Fibroblast of gingiva (primary cell): ENCODE data around the gene DUOXA2.
"Not testable (repeated sequence)": the region's sequence is repeated elsewhere in the genome, so short reads cannot be mapped to it uniquely, and the experiment has no call there.

Source experiments
- DNase-seq: peaks from one replicate; pipeline ENCODE4 v3.0.0-alpha.2; 2011; ENCODE audit warnings: low read depth

The DUOXA2 gene

DNA sequence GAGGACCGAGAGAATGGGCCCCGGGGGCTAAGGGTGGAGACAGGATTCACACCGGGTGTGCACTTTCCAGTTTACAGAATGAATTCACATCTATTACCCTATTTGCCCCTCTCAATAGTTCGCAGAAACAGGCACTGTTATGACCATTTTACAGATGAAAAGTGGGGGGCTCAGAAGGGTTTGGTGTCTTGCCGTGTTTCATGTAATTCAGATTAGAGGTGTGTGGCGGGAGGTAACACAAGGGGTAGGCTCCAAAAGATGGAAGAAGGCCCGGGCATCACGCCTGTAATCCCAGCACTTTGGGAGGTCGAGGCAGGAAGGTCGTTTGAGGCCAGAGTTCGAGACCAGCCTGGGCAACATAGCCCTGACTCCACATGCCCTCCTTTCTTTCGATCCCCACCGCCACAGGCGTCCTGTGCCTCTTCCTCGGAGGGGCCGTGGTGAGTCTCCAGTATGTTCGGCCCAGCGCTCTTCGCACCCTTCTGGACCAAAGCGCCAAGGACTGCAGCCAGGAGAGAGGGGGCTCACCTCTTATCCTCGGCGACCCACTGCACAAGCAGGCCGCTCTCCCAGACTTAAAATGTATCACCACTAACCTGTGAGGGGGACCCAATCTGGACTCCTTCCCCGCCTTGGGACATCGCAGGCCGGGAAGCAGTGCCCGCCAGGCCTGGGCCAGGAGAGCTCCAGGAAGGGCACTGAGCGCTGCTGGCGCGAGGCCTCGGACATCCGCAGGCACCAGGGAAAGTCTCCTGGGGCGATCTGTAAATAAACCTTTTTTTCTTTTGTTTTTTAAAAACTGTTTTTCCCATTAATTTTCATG, 3.4 kb downstream of the DUOXA2 start:
- no peak for DNase-seq

DNA sequence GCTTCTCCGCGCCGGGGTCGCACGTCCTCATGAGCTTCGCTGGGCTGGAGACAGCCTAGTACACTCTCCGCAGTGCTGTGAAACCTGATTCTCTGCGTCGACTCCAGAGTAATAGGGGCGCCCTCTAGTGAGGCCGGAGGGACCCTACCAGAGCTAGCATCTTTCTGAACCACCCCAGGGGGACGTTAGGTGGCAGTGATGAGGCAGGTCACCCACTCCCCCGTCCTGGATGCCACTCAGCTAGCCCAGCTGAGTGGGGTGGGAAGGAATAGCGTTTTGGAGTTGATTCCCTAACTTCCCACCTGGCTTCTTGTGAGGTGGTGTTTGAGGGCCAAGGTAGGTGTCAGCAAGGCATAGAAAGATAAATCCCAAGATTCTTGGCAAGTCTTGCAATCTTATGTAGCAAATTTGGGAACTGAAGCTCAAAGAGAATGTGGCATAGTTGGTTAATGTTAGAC, 4.0 kb downstream of the DUOXA2 start:
- peak; percentile 82 for DNase-seq

DNA sequence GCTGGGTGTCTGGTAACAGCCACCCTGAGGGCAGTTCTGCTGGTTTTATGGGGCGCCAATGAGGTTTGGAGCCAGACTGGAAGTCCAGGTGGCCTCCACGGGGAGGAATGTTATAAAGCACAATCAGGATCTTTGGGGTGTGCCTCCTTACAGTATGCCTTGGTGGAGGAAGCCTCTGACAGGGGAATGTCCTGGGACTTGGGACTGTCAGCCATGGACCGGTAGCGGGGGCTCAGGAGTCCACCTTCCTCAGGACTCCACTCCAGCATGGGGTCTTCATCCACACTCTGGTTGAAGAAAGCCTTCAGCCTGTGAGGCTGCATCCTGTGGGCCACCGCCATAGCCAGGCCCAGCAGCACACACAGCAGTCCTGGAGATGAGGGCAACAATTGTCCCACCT, 4.9 kb downstream of the DUOXA2 start:
- DNase-seq: no peak

DNA sequence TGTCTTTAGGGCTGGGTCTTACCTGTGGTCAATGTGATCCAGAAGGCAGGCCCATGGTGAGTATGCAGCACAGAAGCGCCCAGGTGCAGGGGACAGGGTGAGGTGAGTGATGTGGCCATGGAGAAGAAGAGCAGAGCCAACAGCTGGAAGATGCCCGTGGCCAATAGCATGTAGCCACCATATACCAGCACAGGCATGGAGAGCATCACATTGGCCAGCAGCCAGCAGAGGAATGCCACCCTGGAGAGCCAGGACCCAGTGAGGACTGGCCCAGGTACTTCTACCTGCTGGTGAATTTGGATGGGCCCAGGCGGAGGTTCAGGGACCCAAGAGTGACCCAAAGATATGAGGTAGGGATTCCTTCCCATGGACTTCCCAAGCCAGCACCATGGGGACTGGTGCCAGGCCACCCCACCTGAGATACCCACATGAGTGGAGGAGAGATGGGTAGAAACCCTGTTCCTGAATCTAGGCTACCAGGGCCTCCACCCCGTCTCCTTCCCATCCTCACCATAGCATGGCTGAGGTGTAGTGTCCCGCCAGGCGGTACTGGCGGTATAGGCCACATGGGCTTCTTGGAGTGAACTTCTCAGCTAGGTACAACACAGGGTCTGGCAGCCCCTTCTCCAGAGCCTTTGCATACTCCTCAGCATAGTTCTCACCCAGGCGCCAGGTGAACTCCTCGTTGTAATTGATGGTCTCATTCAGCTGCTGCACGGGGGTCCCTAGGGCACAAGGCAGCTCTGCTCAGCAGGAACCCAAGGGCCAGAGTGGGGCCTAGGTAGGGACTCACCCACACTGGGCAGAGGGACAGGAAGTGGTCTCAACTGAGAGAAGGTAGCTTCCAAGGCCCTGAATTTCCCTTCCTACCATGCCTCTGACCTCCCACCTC, 6.2 kb downstream of the DUOXA2 start:
- DNase-seq: no peak

DNA sequence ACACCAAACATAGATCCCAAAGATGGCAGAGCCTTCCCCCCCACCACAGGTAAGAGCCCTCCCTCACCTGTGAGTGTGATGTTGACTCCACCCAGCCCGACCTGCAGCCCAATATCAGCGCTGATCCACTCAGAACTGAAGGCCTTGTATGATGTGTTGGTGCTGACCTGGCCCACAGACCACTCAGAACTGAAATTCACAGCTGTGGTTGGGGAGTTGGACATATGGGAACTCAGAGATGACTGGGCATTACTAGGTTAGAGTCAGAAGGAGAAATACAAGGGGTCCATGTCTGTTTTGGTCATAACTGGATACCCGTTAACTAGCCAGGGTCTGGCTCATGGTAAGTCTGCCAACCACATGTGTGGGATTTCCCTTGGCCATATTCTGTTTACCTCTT, 6.9 kb downstream of the DUOXA2 start:
- DNase-seq: no peak

DNA sequence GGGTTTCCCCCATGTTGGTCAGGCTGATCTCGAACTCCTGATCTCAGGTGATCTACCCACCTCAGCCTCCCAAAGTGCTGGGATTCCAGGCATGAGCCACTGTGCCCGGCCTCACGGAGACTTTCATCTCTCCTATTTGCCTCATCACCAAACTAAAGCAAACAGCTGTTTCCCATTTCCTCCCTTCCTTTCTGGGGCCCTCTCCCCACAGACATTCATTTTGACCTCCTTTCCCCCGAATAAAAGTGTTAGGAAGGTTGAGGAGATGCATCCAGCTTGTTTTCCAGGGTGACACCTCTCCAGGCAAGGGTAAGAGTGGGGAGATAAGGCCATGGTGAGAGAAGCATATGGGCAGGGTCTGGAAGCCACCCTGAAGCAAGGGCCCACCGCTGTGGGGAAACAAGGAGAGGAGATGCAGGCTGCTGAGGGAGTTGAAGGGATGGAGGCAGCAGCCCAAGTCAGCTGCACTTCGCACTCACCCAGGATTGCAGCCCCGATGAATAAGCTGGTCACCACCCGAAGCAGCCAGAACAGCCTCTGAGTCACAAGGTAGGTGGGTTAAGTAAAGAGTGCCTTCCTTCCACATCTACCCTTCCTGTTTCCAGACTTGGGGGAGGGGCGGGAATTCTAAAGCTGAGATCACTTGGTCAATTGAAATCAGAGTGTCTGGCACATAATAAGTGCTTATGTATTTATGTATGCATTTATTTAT, 7.7 kb downstream of the DUOXA2 start:
- peak; percentile 47 for DNase-seq

DNA sequence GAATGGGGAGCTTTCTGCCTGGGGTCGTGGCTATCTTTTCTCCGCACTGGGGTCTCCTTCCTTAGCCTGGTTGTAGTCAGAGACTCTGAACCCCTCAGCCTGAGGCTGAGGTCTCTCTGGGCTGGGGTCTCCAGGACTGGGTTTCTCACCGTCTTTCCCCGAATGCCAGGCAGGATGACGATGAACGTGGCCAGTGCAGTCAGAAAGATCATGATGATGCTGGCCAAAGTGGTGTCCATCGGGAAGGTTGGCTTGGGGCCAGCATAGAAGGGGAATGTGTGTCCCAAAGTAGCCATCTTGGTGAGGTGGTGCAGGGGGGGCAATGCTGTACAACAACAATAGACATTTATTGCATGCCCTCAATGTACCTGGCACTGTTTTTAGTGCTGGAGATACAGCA, 8.6 kb downstream of the DUOXA2 start:
- DNase-seq: no peak

DNA sequence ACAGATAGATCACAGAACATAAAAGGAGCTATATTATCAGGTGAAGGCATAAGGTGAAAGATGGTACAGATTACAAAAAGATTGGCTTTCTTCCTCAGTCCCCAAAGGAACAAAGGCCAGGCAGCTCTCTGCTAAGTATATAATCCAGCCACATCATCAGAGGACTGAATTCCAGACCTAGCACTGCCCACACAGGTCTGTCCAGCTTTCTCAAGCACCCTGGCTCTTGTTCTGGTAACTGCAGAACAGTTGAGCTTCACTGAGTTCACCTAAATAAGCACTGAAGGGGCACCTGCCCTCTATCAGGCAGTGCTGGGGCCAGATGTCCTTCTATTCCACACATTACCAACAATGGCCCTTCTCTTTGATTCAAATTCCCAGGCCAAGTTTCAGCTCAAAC, 9.3 kb downstream of the DUOXA2 start:
- DNase-seq: no peak

DNA sequence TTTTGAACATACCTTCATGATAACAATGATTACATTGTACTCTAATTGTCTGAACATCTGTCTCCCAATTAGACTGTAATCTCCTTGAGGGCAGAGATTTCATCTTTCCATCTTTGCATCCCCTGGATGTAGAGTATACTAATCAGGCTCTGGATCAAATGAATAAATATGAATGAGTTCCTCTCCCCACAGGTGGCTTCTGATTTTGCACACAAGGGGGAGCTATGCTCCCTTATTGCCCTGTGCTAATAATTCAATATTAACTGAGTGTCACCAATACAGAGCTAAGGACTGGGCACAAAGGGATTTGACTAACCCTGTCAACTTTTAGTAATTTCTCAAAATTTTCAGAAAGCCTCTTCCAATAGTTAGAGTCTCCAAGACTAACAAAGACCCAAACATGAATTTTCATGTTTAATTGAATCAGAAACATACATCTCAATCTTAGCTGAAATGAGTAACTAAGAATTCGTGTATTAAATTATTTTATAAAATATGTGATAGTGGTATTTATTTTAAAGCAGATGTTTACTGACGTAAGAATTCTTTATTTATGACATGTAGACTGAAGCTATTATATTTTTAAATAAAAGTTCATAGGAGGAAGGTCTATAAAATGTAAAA, 12.5 kb downstream of the DUOXA2 start:
- no peak for DNase-seq

DNA sequence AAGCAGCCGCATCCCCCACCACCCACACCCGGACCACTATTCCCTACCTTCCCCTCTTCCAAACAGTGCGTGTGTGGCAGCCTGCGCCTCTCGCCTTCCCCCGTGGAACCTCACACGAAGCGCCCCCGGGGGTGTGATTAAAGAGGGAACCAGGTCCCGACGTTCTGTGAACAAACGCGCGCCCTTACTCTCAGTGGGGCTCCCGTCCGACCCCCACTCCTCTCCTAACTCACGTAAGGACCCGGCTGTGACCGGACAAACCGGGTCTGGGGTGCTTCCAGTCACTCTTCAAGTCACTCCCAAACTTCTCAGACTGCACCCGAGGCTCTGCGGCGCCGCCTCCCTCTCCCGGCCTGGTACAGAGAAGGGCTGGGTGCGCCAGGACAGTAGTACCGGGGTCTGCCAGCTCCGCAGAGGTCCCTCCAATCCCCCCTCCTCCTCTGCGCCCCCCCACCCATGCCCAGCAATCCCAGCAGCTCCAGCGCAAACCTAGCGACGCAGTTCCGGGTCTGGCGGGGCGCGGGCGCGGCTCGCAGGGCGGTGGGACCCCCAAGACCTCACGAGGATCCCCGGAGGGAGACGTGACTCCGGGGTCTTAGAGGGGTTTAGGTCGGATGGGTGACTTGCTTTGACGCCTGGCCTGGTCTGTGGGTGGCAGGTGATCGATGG, 15.0 kb downstream of the DUOXA2 start:
- DNase-seq: no peak

DNA sequence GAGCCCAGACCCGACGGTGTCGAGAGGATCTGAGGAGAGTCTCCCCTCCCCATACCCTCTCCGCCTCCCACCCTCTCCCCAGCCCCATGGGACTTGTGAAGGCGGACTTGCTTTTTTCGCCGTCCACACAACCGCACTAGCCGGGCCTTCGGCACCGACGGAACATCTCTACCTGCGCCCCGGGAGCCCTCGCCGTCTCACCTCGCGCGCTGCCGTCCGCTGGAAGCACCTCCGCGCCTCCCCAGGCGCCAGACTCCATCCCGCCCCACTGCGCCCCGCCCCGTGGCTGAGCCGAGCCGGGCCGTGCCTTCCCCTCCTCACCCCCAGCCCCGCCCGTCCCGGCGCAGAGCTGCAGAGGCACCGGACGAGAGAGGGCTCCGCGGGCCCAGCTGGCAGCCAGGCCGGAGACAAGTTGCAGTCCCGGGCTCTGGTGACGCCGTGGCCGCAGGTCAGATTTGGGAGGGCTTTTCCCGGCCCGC, 15.6 kb downstream of the DUOXA2 start, which contains the start of the genes DUOX1 and DUOXA1:
Gene DUOX1, plus strand, starts transcription at position 344 of the 479 bp plus-strand sequence. CDS start 1,973 bp downstream, outside the sequence.
Gene DUOXA1, minus strand, starts transcription at position 229 of the 479 bp plus-strand sequence. CDS start 6,865 bp downstream, outside the sequence.
- DNase-seq: no peak

DNA sequence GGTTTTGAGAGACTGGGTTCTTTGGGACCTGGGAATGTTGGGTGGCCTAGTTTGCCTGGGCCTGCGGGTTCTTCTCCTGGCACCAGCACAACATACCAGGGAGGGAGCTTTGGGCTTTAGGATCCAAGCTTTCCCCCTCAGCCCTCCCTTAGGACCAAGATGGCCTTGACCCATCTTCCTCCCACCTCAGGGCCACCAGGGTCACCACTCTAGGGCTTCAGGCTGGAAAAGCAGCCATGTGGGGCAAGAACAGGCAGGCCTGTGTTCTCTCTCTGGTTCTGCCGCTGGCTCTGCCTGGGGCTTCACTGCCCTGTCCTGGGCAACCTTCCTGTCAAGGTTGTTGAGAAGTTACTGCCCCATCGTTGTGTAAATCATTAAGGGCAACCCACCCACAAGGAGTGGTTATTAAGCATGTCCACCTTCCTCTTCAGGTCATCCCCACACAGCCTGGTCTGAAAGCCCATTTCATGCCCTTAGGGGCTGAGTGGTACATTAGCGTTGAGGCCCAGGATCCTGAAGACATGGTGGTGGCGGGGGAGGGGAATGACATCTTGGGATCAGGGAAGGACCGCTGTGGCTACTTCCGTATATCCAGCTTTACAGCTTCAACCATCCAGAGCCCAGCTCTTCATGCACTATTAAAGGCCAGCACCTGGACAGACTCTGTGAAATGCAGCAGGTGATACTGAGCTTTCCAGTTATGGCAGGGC, 16.3 kb downstream of the DUOXA2 start:
- no peak for DNase-seq

DNA sequence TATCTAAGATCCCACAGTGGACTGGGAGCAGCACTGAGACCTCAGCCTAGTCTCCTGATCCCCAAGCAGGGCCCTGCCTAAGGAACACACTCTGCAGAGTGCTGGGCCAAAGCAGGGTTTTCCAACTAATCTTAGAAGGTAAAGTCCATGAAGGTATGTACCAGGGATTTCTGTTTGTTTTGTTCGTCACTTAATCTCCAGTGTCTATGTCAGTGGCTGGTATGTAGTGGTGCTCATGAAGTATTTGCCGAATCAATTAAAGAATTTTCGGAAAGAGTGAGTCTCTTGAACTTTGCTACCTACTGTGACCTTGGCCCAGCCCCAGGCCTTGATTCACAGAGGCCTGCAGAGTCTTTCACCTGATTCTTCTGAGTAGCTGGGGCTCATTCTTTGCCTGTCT, 17.4 kb downstream of the DUOXA2 start:
- DNase-seq: no peak

DNA sequence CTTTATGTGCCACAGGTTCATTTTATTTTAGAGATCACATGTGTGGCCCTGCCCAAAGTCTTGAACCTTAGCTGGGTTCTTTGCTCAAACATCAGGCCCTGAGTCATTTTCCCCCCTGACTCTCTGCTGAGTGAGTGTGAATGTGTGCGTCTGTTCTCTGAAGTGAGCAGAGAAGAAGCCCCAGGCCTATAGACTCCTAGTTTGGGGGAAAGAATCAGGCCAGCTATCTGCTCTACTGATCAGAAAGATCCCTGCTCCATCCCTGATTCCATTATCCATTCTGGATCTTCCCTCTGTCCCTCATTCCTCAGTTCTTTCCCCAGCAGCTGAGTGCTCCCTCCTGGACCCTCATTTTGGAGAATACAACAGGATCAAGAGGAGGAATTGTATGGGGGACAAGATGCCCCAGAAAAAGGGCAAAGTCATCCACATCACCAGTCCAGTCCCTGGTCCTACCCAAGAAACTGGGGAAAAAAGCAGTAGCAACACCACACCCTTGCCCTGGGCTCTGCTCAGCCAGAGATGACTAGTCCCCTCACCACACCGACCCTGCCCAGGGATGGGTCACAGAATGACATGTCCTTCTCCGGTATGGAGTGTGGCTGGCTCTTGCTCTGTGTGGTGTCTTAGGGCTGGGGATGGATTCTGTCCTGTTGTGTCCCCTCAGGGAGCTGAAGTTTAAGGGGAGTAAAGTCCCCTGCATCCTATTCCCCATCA, 18.9 kb downstream of the DUOXA2 start:
- DNase-seq: no peak

DNA sequence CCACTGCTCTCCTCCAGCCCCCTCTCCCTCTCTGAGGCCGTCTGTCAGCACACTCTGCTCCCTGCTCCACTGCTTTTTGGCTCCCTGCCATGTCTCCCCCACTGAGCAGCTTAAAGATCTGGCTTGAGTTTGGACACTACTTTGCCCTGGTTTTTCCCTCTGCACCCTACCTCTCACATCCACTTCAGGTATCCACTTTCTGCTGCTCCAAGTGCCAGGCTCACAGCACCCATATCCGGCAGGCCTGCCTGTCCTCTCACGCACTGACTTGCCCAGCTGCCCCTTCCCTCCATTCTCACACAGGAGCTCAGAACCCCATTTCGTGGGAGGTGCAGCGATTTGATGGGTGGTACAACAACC, 19.4 kb downstream of the DUOXA2 start:
- no peak for DNase-seq

DNA sequence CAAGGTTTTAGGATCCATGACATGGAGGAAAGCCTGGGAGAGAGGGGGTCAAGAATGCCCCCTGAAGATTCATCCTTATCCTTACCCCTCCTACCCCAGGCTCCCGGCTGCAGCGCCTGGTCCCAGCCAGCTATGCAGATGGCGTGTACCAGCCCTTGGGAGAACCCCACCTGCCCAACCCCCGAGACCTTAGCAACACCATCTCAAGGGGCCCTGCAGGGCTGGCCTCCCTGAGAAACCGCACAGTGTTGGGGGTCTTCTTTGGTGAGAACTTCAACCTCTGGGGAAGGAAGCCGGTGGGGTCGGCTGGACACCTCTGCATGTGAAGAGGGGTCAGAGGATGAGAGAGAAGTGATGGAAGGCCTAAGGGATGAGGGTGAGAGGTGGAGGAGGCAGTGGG, 19.9 kb downstream of the DUOXA2 start:
- DNase-seq: no peak

DNA sequence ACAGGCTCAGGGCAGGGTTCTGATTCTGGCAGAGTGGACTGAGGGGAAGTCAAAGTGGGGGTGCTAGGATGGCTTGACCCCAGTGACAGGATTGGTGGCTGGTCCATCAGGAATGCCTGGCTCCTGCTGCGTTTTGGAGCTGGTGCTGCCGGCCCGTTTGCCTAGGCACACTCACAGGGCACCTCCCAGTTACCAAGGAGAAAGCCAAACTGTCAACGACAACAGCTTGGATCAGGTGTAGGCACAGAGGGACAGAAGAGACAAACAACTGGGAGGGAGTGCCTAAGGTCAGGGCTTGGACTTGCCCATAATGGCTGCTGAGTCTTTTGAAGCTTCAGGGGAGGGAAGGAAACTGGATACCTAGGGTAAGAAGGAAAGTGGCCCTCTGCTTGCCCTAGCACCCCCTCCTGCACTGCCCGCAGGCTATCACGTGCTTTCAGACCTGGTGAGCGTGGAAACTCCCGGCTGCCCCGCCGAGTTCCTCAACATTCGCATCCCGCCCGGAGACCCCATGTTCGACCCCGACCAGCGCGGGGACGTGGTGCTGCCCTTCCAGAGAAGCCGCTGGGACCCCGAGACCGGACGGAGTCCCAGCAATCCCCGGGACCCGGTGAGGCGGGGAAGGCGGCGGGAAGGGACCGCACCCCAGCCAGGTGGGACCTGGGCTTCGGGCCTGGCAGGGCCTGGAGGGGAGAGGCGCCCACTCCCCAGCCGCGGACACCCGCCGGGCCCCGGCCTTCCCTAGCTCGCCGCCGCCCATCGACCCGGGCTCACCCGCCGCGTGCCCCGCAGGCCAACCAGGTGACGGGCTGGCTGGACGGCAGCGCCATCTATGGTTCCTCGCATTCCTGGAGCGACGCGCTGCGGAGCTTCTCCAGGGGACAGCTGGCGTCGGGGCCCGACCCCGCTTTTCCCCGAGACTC, 20.8 kb downstream of the DUOXA2 start:
- DNase-seq: no peak

DNA sequence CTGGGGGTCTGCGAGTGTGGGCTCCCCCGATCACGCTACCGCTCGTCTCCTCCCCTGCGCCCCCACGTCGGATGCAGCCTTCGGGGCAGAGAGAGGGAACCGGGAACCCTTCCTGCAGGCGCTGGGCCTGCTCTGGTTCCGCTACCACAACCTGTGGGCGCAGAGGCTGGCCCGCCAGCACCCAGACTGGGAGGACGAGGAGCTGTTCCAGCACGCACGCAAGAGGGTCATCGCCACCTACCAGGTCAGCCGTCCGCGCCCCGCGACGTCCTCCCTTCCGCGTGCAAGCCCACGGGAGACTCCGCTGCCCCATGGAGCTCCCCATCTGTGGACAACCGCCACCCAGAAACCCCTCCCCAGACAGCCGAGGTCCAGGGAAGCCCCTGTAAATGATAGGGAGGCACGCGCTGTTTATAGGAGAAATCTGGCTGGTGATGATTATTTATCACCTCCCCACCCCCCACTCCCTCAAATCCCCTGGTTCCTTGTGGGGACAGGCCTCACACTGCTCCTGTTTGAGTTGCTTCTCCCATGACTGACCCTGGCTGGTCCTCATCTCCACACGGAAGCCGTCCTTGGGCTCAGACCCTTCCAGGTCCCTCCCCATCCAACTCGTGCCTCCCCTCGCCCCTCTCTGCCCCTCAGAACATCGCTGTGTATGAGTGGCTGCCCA, 21.7 kb downstream of the DUOXA2 start:
- not testable (repeated sequence) for DNase-seq
